ELF-1 (cell line): ENCODE data around the gene DOCK4.
A peak's percentile ranks its signal among the peaks of the same experiment; 100 is the strongest.
"Not testable (repeated sequence)": the region's sequence is repeated elsewhere in the genome, so short reads cannot be mapped to it uniquely, and the experiment has no call there.

Experiments used
- DNase-seq: peaks from one replicate; pipeline ENCODE4 v3.0.0-alpha.2; 2016; ENCODE audit warnings: low read depth, low spot score

Gene DOCK4

GRCh38 chr7:111954474-111955381 is 251.5 kb downstream of the DOCK4 start:
- peak; percentile 13 for DNase-seq

GRCh38 chr7:111954056-111954455 is 252.1 kb downstream of the DOCK4 start:
- DNase-seq: no peak

- peak; percentile 28 for DNase-seq
These were observed 252.6 kb downstream of the DOCK4 start for GRCh38 chr7:111953611-111954010.

- no peak for DNase-seq
These were observed 253.4 kb downstream of the DOCK4 start for GRCh38 chr7:111952783-111953182.

GRCh38 chr7:111951052-111951451 is 255.1 kb downstream of the DOCK4 start:
- no peak for DNase-seq

GRCh38 chr7:111942450-111943081 is 263.6 kb downstream of the DOCK4 start:
- DNase-seq: no peak

- DNase-seq: no peak
These were observed 269.0 kb downstream of the DOCK4 start for GRCh38 chr7:111937163-111937562.

DNA sequence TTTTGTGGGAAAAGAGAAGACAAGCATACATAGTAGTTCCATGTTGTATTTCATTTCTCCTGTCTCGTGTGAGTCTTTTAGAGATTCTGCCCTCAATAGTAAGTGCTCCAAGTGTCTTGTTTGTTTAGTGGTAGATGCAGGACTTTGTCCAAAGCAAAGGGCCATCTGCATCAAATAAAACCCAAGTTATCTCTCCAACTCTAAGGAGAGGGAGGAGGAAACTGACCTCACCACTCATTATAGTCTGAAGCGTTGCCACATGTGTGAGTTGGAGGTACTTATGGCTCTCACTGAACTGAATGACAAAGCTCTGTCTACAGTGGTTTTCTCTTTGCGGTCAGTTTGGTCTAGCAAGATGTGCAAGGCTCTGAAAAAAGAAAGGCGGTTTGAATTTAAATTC is 272.6 kb downstream of the DOCK4 start:
- no peak for DNase-seq

GRCh38 chr7:111931958-111932357 is 274.2 kb downstream of the DOCK4 start:
- DNase-seq: no peak

- peak; percentile 42 for DNase-seq
These were observed 275.1 kb downstream of the DOCK4 start for GRCh38 chr7:111931016-111931517.

DNA sequence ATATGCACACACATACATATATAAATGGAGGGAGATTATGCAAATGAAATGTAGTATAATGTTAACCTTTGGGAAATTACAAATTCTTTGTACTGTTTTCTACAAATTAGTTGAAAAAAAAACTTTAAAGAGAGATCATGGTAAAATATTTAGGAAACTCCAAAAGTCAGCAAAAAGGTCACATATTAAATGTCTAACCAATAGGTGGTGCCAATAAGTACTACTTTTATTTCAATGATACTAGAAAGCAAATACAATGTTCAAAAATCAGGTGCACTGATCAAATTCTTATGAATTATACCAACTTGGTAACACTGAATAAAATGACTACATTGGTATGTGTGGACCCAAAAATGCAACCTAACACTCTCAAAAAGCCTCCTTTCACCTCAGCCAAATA is 276.9 kb downstream of the DOCK4 start:
- DNase-seq: no peak

- no peak for DNase-seq
These were observed 278.7 kb downstream of the DOCK4 start for GRCh38 chr7:111927353-111928019.

GRCh38 chr7:111920329-111920728 is 285.9 kb downstream of the DOCK4 start:
- no peak for DNase-seq

DNA sequence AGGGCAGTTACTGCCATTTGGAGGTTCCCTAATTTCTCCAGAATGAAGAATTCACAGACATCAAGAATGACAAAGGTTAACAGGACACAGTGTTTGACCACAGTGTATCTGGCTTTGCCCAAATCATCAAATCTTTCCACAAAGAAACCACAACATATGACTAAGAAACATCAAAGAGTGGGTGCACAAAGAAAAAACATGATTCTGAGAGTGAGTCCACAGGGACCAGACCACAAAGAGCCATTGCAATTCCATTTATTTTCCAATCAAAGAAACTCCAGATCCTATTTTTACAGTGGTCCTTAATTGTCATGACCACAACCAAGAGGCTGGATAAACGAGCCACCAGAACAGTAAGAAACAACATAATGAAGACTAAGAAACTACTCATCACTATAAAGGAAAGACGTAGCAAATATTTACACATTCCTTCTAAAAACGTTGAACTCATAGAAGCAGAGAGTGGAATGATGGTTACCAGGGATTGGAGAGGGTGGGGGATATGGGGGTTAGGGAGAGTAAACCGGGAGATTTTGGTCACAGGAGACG is 286.5 kb downstream of the DOCK4 start:
- DNase-seq: no peak

GRCh38 chr7:111919164-111919563 is 287.0 kb downstream of the DOCK4 start:
- DNase-seq: no peak

GRCh38 chr7:111918461-111918860 is 287.7 kb downstream of the DOCK4 start:
- DNase-seq: no peak

- not testable (repeated sequence) for DNase-seq
These were observed 288.8 kb downstream of the DOCK4 start for GRCh38 chr7:111917404-111917803.

DNA sequence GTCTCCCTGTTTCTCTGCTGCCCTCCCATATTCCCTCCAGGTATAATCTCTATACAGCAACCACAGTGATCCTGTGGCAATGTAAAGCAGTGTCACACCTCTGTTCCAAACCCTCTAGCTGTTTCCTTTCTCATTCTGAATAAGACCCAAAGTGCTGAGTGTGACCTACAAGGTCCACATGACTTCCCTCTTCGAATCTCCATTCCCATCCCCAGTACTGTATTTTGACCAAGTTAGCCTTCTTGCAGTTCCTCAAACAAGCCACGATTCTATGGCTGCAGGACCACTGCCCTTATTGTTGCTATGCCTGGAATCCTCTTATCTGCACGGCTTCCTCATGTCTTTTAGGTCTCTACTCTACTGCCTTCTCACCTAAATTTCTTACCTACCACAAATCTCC is 291.9 kb downstream of the DOCK4 start:
- no peak for DNase-seq

- DNase-seq: no peak
These were observed 294.8 kb downstream of the DOCK4 start for GRCh38 chr7:111911166-111911961.

- no peak for DNase-seq
These were observed 295.5 kb downstream of the DOCK4 start for GRCh38 chr7:111910656-111911055.

DNA sequence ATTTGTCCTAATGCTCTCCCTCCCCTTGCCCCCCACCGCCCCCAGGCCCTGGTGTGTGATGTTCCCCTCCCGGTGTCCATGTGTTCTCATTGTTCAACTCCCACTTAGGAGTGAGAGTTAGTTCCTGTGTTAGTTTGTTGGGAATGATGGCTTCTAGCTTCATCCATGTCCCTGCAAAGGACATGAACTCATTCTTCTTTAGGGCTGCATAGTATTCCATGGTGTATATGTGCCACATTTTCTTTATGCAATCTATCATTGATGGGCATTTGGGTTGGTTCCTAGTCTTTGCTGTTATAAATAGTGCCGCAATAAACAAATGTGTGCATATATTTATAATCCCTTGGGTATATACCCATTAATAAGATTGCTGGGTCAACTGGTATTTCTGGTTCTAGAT is 297.5 kb downstream of the DOCK4 start:
- DNase-seq: not testable (repeated sequence)
